Natural killer cell (primary cell): Measurements from ENCODE around the gene CSRP3. TPM values are rescaled to one million over a fixed set of nuclear protein-coding genes. Genes with fewer than 3 reads are reported as not detected.

Experiments used
- ATAC-seq, 3 donors: fragments of 150-1000 bp in 2 of 3; fragments of 200-7000 bp in 1 of 3; cut with Tn5 transposase; 1 replicate in 1 of 3; 2 replicates in 2 of 3; pipeline ENCODE4 v1.10.0; 2021; ENCODE audit warnings: mild to moderate bottlenecking in 2 of 3, moderate library complexity in 2 of 3
- DNase-seq, 2 donors: peaks; one replicate each; pipeline versions ENCODE4 v3.0.0 to v3.0.0-alpha.2; 2013 to 2021; ENCODE audit warnings: mixed read lengths in 1 of 2
- H3K27ac ChIP-seq: one replicate; pipeline ENCODE4 v1.5.1; 2013; ENCODE audit warnings: mild to moderate bottlenecking, low read length
- H3K27me3 ChIP-seq: one replicate; pipeline ENCODE4 v1.6.1; 2013; ENCODE audit warnings: low read length; ENCODE audit not compliant: control insufficient read depth, insufficient read depth
- H3K36me3 ChIP-seq: one replicate; pipeline ENCODE4 v1.6.1; 2013; ENCODE audit warnings: low read length; ENCODE audit not compliant: control insufficient read depth, insufficient read depth
- H3K4me1 ChIP-seq: one replicate; pipeline ENCODE4 v1.6.1; 2013; ENCODE audit warnings: low read length; ENCODE audit not compliant: control insufficient read depth, insufficient read depth
- H3K4me3 ChIP-seq: one replicate; pipeline ENCODE4 v1.5.1; 2013; ENCODE audit warnings: low read length
- H3K9me3 ChIP-seq: one replicate; pipeline ENCODE4 v1.6.1; 2013; ENCODE audit warnings: low read length; ENCODE audit not compliant: control insufficient read depth, insufficient read depth
- H3K27ac Mint-ChIP-seq, 2 donors: one replicate each; pipeline ENCODE4 v1.8.0; 2022; ENCODE audit warnings: mild to moderate bottlenecking in 2 of 2, mixed read lengths in 2 of 2, moderate library complexity in 1 of 2
- H3K27me3 Mint-ChIP-seq, 2 donors: one replicate each; pipeline ENCODE4 v1.8.0; 2022; ENCODE audit warnings: low read depth in 2 of 2, mixed read lengths in 2 of 2
- H3K36me3 Mint-ChIP-seq: one replicate; pipeline ENCODE4 v1.8.0; 2022; ENCODE audit warnings: mixed read lengths
- H3K4me1 Mint-ChIP-seq, 2 donors: one replicate each; pipeline ENCODE4 v1.8.0; 2022; ENCODE audit warnings: mixed read lengths in 2 of 2
- H3K4me3 Mint-ChIP-seq: one replicate; pipeline ENCODE4 v1.8.0; 2022; ENCODE audit warnings: mild to moderate bottlenecking, moderate library complexity, mixed read lengths
- H3K9me3 Mint-ChIP-seq, 2 donors: one replicate each; pipeline ENCODE4 v1.8.0; 2022; ENCODE audit warnings: mixed read lengths in 2 of 2
- CTCF ChIP-seq: fragments of 200-600 bp; IDR thresholded peaks from one replicate; pipeline ENCODE4 v1.8.0; 2022; ENCODE audit warnings: antibody characterized with exemption
- WGBS: methylation state at CpG from one replicate; pipeline ENCODE4 v1.1.7; 2013; ENCODE audit warnings: missing lambda C conversion rate; ENCODE audit not compliant: insufficient coverage; 5-methylcytosine and 5-hydroxymethylcytosine counted together
- intact Hi-C: fragments of 100-400 bp; cut with micrococcal nuclease; formaldehyde crosslinking; loops from one replicate; pipeline ENCODE4 v1.14.2; 2022
- total RNA-seq, 4 donors: library from RNA; stranded (reverse); fragments of 120-200 nt in 1 of 4; gene quantifications; one replicate each; pipeline versions ENCODE4 v1.2.3 to v1.2.4, GENCODE V29; 2013 to 2022

The CSRP3 gene
- total RNA-seq, 3 donors from 2014 or later (not counting 1 experiment from before 2014, with no cell fraction given), result not detected

- Mint-ChIP-seq H3K9me3 (no peaks in the 10 kb centered on the region), H3K4me1 (no peaks in the 10 kb centered on the region), H3K27me3 (no peaks in the 10 kb centered on the region), H3K27ac (no peak overlapping the region), H3K36me3 (no peaks in the 10 kb centered on the region), H3K4me3 (no peak overlapping the region)
- Histone ChIP-seq H3K27ac (no peak overlapping the region), H3K4me3 (no peak overlapping the region), H3K9me3 (no peaks in the 10 kb centered on the region), H3K36me3 (no peaks in the 10 kb centered on the region), H3K4me1 (no peaks in the 10 kb centered on the region), H3K27me3 (no peaks in the 10 kb centered on the region)
- WGBS, result 93% methylated on average over 9 of the region's 9 CpGs
- intact Hi-C loops, result no loop called here
- DNase-seq, result no peak
- ATAC-seq, result no peak
- TF ChIP-seq CTCF, result no peak
Observed at GRCh38 chr11:19187833-19188258, 13.9 kb downstream of the CSRP3 start.

- H3K4me1 ChIP-seq, result no peaks in the 10 kb centered on the region
- no peaks in the 10 kb centered on the region for H3K9me3 ChIP-seq
- intact Hi-C loops, result no loop called here
- Mint-ChIP-seq H3K4me1 (no peaks in the 10 kb centered on the region), H3K4me3 (no peak overlapping the region), H3K27ac (no peak overlapping the region), H3K36me3 (no peaks in the 10 kb centered on the region), H3K9me3 (no peaks in the 10 kb centered on the region), H3K27me3 (no peaks in the 10 kb centered on the region)
- WGBS, result 67% methylated on average over 5 of the region's 5 CpGs
- no peaks in the 10 kb centered on the region for H3K36me3 ChIP-seq
- H3K27me3 ChIP-seq, result no peaks in the 10 kb centered on the region
- no peak overlapping the region for H3K4me3 ChIP-seq
- TF ChIP-seq CTCF, result no peak
- ATAC-seq (no peak), DNase-seq (no peak)
- no peak overlapping the region for H3K27ac ChIP-seq
Observed at GRCh38 chr11:19187114-19187832, 14.5 kb downstream of the CSRP3 start.

GRCh38 chr11:19185516-19186052 is 16.2 kb downstream of the CSRP3 start:
- H3K4me1 Mint-ChIP-seq, result no peaks in the 10 kb centered on the region
- 73% methylated on average over 6 of the region's 6 CpGs for WGBS
- no peak overlapping the region for H3K27ac Mint-ChIP-seq
- Histone ChIP-seq H3K27ac (no peak overlapping the region), H3K27me3 (no peaks in the 10 kb centered on the region), H3K4me3 (no peak overlapping the region), H3K4me1 (no peaks in the 10 kb centered on the region), H3K9me3 (no peaks in the 10 kb centered on the region), H3K36me3 (no peaks in the 10 kb centered on the region)
- intact Hi-C loops, result no loop called here
- ATAC-seq, result no peak
- H3K36me3 Mint-ChIP-seq, result no peaks in the 10 kb centered on the region
- TF ChIP-seq CTCF, result no peak
- no peak for DNase-seq
- H3K27me3 Mint-ChIP-seq, result no peaks in the 10 kb centered on the region
- H3K4me3 Mint-ChIP-seq, result no peak overlapping the region
- no peaks in the 10 kb centered on the region for H3K9me3 Mint-ChIP-seq

- no peaks in the 10 kb centered on the region for H3K9me3 ChIP-seq
- H3K4me1 Mint-ChIP-seq, result no peaks in the 10 kb centered on the region
- no peak for TF ChIP-seq CTCF
- no peaks in the 10 kb centered on the region for H3K27me3 ChIP-seq
- no peaks in the 10 kb centered on the region for H3K4me1 ChIP-seq
- H3K9me3 Mint-ChIP-seq, result no peaks in the 10 kb centered on the region
- no peak overlapping the region for H3K27ac ChIP-seq
- no peak overlapping the region for H3K27ac Mint-ChIP-seq
- no peak for DNase-seq
- intact Hi-C loops, result no loop called here
- H3K36me3 Mint-ChIP-seq, result no peaks in the 10 kb centered on the region
- WGBS, result 84% methylated on average over 2 of the region's 2 CpGs
- ATAC-seq, result no peak
- no peak overlapping the region for H3K4me3 ChIP-seq
- no peaks in the 10 kb centered on the region for H3K36me3 ChIP-seq
- H3K4me3 Mint-ChIP-seq, result no peak overlapping the region
- no peaks in the 10 kb centered on the region for H3K27me3 Mint-ChIP-seq
Observed at GRCh38 chr11:19185036-19185435, 16.7 kb downstream of the CSRP3 start.
